Stimulated activated CD4-positive, alpha-beta T cell treated with anti-CD3 and anti-CD28 coated beads, TNF-alpha, amount 100 ng/mL, for 48 hours (primary cell): ENCODE measurements around the gene CTSS.
"Not testable (repeated sequence)": the region's sequence is repeated elsewhere in the genome, so short reads cannot be mapped to it uniquely, and the experiment has no call there.

Experiments
- DNase-seq, 3 donors: peaks; one replicate each; pipeline ENCODE4 v3.0.0-alpha.2; 2020; ENCODE audit warnings: low read depth in 3 of 3

CTSS gene

GRCh38 chr1:150765296-150765976 is at the start of gene CTSS:
TSS of gene CTSS (minus strand) at chr1:150765778. CDS start at chr1:150764763, 1,015 bp downstream.
- no peak for DNase-seq

GRCh38 chr1:150813028-150813707 is 47.6 kb upstream of the CTSS start:
- no peak for DNase-seq

- no peak for DNase-seq
These were observed 45.5 kb upstream of the CTSS start for GRCh38 chr1:150810958-150811659.

- no peak for DNase-seq
These were observed 44.1 kb upstream of the CTSS start for GRCh38 chr1:150809651-150810050.

GRCh38 chr1:150808846-150809245 is 43.3 kb upstream of the CTSS start:
- DNase-seq = no peak

- DNase-seq = no peak
These were observed 42.5 kb upstream of the CTSS start, which contains the start of gene CTSK for GRCh38 chr1:150808121-150808520. TSS of gene CTSK (minus strand) at chr1:150808260. CDS start at chr1:150806805, 1,455 bp downstream.

- DNase-seq = no peak
These were observed 41.9 kb upstream of the CTSS start for GRCh38 chr1:150807249-150808023.

GRCh38 chr1:150805899-150806298 is 40.3 kb upstream of the CTSS start:
- no peak for DNase-seq

GRCh38 chr1:150804671-150805070 is 39.1 kb upstream of the CTSS start:
- DNase-seq = no peak

- DNase-seq = no peak
These were observed 33.5 kb upstream of the CTSS start for GRCh38 chr1:150799089-150799488.

- DNase-seq = no peak
These were observed 32.9 kb upstream of the CTSS start for GRCh38 chr1:150798525-150798924.

- DNase-seq = no peak
These were observed 30.8 kb upstream of the CTSS start for GRCh38 chr1:150796374-150796773.

- DNase-seq = not testable (repeated sequence)
These were observed 28.2 kb upstream of the CTSS start for GRCh38 chr1:150793778-150794177.

- DNase-seq = no peak
These were observed 27.6 kb upstream of the CTSS start for GRCh38 chr1:150793221-150793620.

- no peak for DNase-seq
These were observed 26.0 kb upstream of the CTSS start for GRCh38 chr1:150791585-150791984.

GRCh38 chr1:150789396-150789795 is 23.8 kb upstream of the CTSS start:
- DNase-seq = no peak

GRCh38 chr1:150788946-150789345 is 23.4 kb upstream of the CTSS start:
- DNase-seq = no peak

GRCh38 chr1:150787455-150787854 is 21.9 kb upstream of the CTSS start:
- DNase-seq = no peak

GRCh38 chr1:150780510-150780909 is 14.9 kb upstream of the CTSS start:
- DNase-seq = no peak

- DNase-seq = no peak
These were observed 12.8 kb upstream of the CTSS start for GRCh38 chr1:150778409-150778808.

GRCh38 chr1:150777544-150777943 is 12.0 kb upstream of the CTSS start:
- no peak for DNase-seq

- not testable (repeated sequence) for DNase-seq
These were observed 10.4 kb upstream of the CTSS start for GRCh38 chr1:150775931-150776505.
